Omental fat pad (tissue), 4 donors: ENCODE data around the gene PWWP2A. TPM values are rescaled to one million over a fixed set of nuclear protein-coding genes. Genes with fewer than 3 reads are reported as not detected.
"Not testable (repeated sequence)": the region's sequence is repeated elsewhere in the genome, so short reads cannot be mapped to it uniquely, and the experiment has no call there.

Experiments
- ATAC-seq: fragments of 150-250 bp; one replicate; pipeline ENCODE4 v1.9.1; 2016; ENCODE audit warnings: mild to moderate bottlenecking, moderate library complexity; ENCODE audit not compliant: low FRiP score
- DNase-seq: peaks from one replicate; pipeline ENCODE4 v3.0.0-alpha.2; 2019; ENCODE audit warnings: low spot score
- CTCF ChIP-seq, 3 donors: fragments of 450-650 bp; IDR thresholded peaks; one replicate each; pipeline ENCODE4 v1.5.1; 2016 to 2017; ENCODE audit warnings: antibody characterized with exemption in 3 of 3, mild to moderate bottlenecking in 3 of 3, moderate library complexity in 2 of 3
- total RNA-seq, 4 donors: library from RNA; depleted of rRNA; stranded (reverse); fragments of >200 nt; gene quantifications; one replicate each; pipeline ENCODE4 v1.1.0, GENCODE V29; 2016

The PWWP2A gene
- total RNA-seq, 4 donors from 2014 or later, result 18.3 to 47.4 (median 24.4) TPM

GRCh38 chr5:160162910-160163309 lies 43.7 kb upstream of the PWWP2A start:
- ATAC-seq (no peak), DNase-seq (no peak)
- TF ChIP-seq CTCF (IDR thresholded peaks at IDR 0.05), result no peak

GRCh38 chr5:160161626-160162025 lies 42.4 kb upstream of the PWWP2A start:
- DNase-seq, result no peak
- no peak for TF ChIP-seq CTCF (IDR thresholded peaks at IDR 0.05)
- ATAC-seq, result no peak

GRCh38 chr5:160160875-160161274 lies 41.6 kb upstream of the PWWP2A start:
- not testable (repeated sequence) for DNase-seq, ATAC-seq

- no peak for ATAC-seq
- DNase-seq, result no peak
- no peak for TF ChIP-seq CTCF (IDR thresholded peaks at IDR 0.05)
These were observed 40.9 kb upstream of the PWWP2A start for GRCh38 chr5:160159991-160160792.

- no peak for TF ChIP-seq CTCF (IDR thresholded peaks at IDR 0.05)
- DNase-seq (no peak), ATAC-seq (no peak)
These were observed 38.8 kb upstream of the PWWP2A start for GRCh38 chr5:160158087-160158486.

GRCh38 chr5:160155017-160155750 lies 35.9 kb upstream of the PWWP2A start:
- no peak for TF ChIP-seq CTCF (IDR thresholded peaks at IDR 0.05)
- DNase-seq (no peak), ATAC-seq (no peak)

- DNase-seq, result no peak
- TF ChIP-seq CTCF (IDR thresholded peaks at IDR 0.05), result no peak
- ATAC-seq, result no peak
These were observed 33.7 kb upstream of the PWWP2A start for GRCh38 chr5:160152901-160153300.
